Astrocyte of the cerebellum (primary cell): ENCODE results near the gene CNR1.

ENCODE experiments used
- DNase-seq: peaks from one replicate; pipeline ENCODE4 v3.0.0-alpha.2; 2011; ENCODE audit warnings: low read depth
- H3K4me3 ChIP-seq: 2 replicates; pipeline ENCODE4 v1.5.1; 2011; ENCODE audit warnings: mild to moderate bottlenecking, low read depth, low read length, moderate library complexity
- CTCF ChIP-seq: IDR thresholded peaks from 2 replicates; pipeline ENCODE4 v1.5.1; 2012; ENCODE audit warnings: low read length, low read depth, moderate library complexity, mild to moderate bottlenecking; ENCODE audit errors: missing control alignments
- in situ Hi-C: cut with HindIII; loops from 2 replicates; pipeline ENCODE4 v1.10.0; 2017; ENCODE audit warnings: low sequenced_read_pairs

The CNR1 gene

DNA sequence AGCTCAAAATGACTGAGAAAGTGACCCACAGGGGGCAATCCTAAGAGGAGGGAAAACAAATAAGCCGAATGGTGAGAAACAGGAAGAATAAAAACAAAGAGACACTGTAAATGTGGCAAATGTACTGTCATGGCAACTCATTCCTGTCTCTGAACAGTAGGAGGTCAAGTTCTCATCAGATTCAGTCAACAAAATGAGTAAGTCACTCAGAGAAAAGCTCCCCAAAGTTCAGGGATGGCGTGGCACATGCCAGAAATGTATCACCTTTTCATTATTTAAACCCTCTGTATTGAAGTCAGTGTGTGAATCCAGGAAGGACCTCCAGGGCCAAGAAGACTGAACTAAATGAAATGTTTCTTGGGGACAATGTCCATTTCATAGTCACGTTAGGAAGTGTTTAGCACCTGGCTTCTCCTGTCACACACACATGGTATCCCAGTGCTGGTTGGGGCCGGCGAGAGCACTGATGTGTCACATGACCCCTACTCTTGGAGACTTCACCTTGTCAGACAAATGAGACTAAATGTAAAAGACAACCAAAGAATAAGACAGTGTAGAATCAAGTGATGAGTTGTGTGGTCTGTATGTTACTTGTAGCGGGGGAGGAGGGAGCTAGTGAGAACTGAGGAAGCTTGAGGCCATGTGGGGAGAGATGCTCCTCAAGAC is 20.7 kb downstream of the CNR1 start:
- in situ Hi-C loops = no loop called here
- no peak overlapping the region for H3K4me3 ChIP-seq
- DNase-seq = no peak
- TF ChIP-seq CTCF = no peak

DNA sequence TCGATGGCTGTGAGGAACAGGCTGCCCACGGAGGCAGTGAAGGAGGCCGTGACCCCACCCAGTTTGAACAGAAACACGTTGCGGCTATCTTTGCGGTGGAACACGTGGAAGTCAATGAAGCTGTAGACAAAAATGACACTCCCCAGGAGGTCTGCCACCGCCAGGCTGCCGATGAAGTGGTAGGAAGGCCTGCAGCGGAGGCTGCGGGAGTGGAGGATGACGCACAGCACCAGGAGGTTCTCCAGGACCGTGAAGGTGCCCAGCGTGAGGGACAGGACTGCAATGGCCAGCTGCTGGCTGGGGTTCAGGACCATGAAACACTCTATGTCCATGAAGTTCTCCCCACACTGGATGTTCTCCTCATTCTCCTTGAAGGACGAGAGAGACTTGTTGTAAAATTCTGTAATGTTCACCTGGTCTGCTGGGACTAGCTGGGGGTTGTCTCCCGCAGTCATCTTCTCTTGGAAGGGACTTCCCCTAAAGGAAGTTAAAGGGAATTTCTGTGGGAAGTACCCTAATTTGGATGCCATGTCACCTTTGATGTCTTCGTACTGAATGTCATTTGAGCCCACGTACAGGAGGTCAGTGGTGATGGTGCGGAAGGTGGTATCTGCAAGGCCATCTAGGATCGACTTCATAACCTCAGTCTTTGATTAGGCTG is 21.4 kb downstream of the CNR1 start:
- in situ Hi-C loops = no loop called here
- no peak for TF ChIP-seq CTCF
- no peak for DNase-seq
- H3K4me3 ChIP-seq = no peak overlapping the region

DNA sequence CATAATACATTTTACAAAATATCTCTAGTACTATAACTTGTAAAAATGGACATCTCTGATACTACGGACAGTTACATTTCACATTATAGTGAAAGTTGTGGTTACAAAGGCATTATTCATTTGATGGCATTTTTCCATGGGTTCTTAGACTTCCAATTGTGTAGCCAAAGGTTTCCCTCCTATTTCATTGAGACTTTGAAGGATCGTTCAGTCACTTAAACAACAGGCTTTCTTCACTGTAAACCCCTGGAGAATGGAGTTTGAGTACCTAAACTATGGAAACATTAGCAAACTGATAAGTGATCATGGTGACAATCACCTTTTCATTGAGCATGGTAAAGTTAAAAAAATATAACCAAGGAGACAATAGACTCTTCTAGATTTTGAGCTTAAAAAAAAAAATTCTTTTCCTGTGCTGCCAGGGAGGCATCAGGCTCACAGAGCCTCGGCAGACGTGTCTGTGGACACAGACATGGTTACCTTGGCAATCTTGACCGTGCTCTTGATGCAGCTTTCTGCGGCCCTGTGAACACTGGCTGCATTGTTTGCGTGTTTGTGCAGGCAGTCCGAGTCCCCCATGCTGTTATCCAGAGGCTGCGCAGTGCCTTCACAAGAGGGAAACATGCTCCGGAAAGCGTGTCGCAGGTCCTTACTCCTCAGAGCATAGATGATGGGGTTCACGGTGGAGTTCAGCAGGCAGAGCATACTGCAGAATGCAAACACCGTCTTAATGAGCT is 22.6 kb downstream of the CNR1 start:
- TF ChIP-seq CTCF = no peak
- DNase-seq = no peak
- no peak overlapping the region for H3K4me3 ChIP-seq
- in situ Hi-C loops = no loop called here

DNA sequence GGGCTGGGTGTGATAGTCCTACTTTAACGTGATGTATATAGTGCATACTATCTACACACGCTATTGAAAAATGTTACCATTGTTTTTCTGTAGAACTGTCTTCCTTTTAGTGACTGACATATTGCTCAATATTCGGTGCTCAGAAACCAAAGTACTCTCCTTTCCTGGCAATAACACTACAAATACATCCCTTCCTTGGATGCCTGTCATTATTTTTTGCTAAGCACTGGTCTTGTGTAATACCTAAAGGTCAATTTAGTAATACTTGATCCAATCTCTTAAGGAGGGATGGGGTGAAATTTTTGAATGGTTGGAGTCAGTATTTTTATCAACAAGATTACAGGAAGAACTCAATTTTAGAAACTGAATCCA is 23.9 kb downstream of the CNR1 start:
- TF ChIP-seq CTCF = no peak
- DNase-seq = no peak
- H3K4me3 ChIP-seq = no peak overlapping the region
- in situ Hi-C loops = no loop called here

DNA sequence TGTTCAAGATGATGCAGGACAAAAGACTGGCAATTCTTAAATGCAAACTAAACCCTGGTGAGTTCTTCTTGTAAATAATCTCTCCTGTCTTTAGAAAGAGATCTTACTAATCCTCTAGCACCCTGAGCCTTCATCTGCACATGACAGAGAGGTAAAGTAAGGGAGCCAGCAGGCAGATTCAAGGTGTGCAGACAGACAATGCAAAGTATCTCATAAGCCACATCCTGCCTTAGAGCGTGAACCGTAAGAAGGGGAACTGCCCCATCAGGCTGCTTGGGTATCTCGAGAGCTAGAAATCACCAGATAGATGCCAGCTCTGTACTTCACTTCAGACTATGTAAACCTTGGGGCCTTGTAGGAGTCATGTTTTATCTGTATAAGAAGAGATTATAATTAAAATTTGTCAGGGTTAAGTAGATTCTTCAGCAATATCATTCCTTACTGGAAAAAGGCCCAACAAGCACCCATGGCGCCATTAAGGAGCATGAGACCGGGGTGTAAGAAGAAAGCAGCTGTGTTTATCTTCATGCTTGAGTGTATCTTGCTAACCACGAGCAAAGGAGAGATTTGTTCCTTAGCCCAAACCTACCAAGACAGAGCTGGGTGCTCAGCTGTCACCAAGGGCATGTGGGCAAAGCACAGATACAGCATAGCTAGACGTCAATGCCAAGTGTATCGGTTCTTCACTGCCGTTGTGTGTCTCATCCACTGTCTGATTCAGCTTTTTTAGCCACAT is 24.4 kb downstream of the CNR1 start:
- TF ChIP-seq CTCF = no peak
- in situ Hi-C loops = no loop called here
- no peak for DNase-seq

GRCh38 chr6:88137915-88138314 is 28.2 kb downstream of the CNR1 start:
- H3K4me3 ChIP-seq = no peak overlapping the region
- TF ChIP-seq CTCF = no peak
- no peak for DNase-seq
- in situ Hi-C loops = no loop called here

More for the DNA sequence above, 24.4 kb downstream of the CNR1 start:
- H3K4me3 ChIP-seq = no peak overlapping the region
